ENCODE measurements around the gene VCX3B. TPM values are rescaled to one million over a fixed set of nuclear protein-coding genes. Genes with fewer than 3 reads are reported as not detected.
"Not testable (repeated sequence)": the region's sequence is repeated elsewhere in the genome, so short reads cannot be mapped to it uniquely, and the experiment has no call there.

Gene VCX3B
- total RNA-seq, 1 experiment from 2014 or later = not detected

DNA sequence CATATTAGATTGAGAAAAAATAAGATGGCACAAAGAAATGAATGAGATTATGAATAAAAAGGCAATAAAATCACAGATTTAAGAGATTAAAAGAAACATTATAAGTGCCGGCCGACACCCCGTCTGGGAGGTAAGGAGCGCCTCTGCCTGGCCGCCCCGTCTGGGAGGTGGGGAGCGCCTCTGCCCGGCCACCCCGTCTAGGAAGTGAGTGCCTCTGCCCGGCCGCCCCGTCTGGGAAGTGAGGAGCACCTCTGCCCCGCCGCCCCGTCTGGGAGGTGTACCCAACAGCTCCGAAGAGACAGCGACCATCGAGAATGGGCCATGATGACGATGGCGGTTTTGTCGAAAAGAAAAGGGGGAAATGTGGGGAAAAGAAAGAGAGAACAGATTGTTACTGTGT lies 37.5 kb downstream of the VCX3B start:
- H3K27me3 ChIP-seq (ENCODE audit: control insufficient read depth, insufficient read depth, low read length); H3K36me3 ChIP-seq (replicated peaks; ENCODE audit: control insufficient read depth, insufficient read depth, low read length); H3K4me3 ChIP-seq (ENCODE audit: insufficient read depth, low read depth, low read length); DNase-seq: not testable (repeated sequence)

- no peak overlapping the region for H3K4me3 ChIP-seq (ENCODE audit: insufficient read depth, low read depth, low read length)
- no peak for DNase-seq
Observed at GRCh38 chrX:8504451-8504850, 39.8 kb downstream of the VCX3B start.

More at GRCh38 chrX:8504451-8504850, 39.8 kb downstream of the VCX3B start:
- Histone ChIP-seq H3K27me3 (ENCODE audit: control insufficient read depth, insufficient read depth, low read length) (no peaks in the 10 kb centered on the region), H3K36me3 (replicated peaks; ENCODE audit: control insufficient read depth, insufficient read depth, low read length) (no peaks in the 10 kb centered on the region)

All from H7 (cell line).